GM20431 (cell line): ENCODE measurements around the gene INCA1.
"Not testable (repeated sequence)": the region's sequence is repeated elsewhere in the genome, so short reads cannot be mapped to it uniquely, and the experiment has no call there.

Source experiments
- in situ Hi-C: fragments of 300-500 bp; cut with MseI, MboI; formaldehyde crosslinking; loops from one replicate; pipeline ENCODE4 v1.15.0; 2020; ENCODE audit warnings: low sequenced_read_pairs; ENCODE audit not compliant: unreplicated experiment

Gene INCA1

DNA sequence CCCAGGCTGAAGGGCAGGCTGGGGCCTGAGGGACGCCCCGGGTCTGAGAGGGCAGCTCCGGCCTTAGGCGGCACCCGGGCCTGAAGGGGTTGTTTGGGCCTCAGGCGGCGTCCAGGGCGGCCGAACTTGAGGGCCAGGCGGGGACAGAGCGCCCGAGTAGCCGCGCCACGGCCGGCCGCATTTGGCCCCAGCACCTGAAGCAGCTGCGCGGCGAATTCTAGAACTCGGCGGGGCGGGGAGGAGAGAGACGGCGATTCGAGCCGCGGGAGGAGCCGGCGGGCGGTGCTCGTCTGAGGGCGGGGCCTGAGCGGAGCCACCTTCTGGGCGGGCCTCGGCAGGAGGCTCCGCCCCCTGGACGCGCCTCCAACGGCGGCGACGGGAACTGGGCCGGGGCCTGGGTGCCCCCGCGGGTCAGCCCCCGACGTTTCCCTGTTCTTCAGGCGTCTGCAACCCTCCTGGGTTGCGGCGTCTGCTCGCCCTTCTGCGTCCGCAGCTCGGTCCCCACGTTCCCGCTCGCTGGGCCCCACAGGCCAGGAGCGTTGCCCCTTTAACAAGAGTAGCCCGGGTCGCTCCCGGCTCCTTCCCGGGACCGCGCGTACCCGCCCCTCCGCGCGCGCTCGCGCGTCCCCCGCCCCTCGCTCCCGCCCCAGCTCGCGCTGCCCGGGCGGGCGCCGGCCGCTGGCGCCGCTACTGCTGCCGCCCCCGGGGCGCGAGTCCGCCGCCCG lies at the start of gene INCA1, which contains the start of gene KIF1C:
TSS of gene INCA1 (minus strand) at position 221 of the 725 bp plus-strand sequence. CDS start 3,085 bp downstream, outside the sequence.
TSS of gene KIF1C (plus strand) at position 649 of the 725 bp plus-strand sequence. CDS start 2,297 bp downstream, outside the sequence.
- in situ Hi-C loops, result no loop called here

DNA sequence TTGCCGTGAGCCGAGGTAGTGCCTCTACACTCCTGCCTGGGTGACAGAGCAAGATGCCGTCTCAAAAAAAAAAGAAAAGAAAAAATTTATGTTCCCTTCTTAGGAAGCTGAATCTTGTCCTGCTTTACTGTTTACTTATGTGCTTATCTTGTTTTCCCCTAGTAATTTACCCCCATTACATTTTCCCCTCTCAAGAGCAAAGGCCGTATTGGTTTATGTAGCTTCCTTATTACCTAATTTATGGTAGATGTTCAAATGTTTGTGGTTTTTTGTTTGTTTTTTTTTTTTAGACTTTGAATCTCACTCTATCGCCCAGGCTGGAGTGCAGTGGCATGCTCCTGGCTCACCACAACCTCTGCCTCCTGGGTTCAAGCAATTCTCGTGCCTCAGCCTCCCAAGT lies 48.2 kb upstream of the INCA1 start:
- in situ Hi-C loops, result no loop called here

- in situ Hi-C loops, result no loop called here
Measured at GRCh38 chr17:5044630-5045029, 47.3 kb upstream of the INCA1 start.

DNA sequence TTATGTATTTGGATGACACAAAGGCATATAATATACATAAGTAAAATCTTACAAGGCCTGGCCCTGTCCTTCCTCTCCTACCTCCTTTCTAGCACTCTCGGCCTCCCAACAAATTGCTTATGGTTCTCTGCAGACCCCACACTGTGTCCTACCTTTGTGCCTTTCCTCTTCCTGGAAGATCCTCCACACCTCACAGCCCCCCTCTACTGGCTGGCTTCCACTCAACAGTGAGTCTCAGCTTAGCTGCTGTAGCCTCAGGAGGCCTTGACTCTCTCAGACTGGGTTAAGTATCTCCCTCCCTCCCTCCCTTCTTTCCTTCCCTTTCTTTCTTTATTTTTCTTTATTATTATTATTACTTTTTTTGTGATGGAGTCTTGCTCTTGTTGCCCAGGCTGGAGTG lies 46.2 kb upstream of the INCA1 start:
- in situ Hi-C loops, result no loop called here

DNA sequence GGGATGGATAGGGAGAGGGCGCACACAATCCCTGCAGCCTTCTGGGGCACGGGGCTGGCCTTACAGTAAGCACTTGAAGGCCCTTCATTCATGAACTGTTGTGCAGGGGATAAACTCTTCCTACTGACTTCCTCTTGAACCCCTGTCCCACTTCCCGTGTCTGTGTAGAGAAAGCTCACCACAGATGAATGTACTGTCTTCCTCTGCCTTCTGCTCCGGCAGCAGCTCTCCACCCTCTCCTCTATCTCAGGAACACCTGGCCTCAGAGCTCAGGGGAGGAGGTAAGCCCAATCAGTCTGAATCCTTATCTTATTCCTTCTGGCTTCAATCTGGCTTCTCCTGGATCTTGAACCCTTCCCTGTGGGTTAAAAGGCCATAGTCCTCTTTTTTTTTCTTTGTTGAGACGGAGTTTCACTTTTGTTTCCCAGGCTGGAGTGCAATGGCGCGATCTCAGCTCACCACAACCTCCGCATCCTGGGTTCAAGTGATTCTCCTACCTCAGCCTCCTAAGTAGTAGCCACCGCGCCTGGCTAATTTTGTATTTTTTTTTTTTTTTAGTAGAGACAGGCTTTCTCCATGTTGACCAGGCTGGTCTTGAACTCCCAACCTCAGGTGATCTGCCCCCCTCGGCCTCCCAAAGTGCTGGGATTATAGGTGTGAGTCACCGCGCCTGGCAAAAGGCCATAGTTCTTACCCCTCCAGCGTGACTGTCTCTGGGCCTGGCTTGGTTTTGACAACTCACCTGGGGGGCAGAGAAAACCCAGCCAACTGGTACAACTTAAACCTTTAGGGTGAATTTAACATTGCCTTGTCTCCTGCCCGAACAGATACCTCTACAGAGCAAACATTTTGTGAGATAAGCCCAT lies 45.1 kb upstream of the INCA1 start:
- in situ Hi-C loops, result no loop called here

GRCh38 chr17:5035315-5035714 lies 38.0 kb upstream of the INCA1 start, which contains the start of gene SLC52A1:
Gene SLC52A1, minus strand, starts transcription at chr17:5035426. Its CDS starts 820 bp downstream, at chr17:5034606.
- in situ Hi-C loops, result no loop called here

DNA sequence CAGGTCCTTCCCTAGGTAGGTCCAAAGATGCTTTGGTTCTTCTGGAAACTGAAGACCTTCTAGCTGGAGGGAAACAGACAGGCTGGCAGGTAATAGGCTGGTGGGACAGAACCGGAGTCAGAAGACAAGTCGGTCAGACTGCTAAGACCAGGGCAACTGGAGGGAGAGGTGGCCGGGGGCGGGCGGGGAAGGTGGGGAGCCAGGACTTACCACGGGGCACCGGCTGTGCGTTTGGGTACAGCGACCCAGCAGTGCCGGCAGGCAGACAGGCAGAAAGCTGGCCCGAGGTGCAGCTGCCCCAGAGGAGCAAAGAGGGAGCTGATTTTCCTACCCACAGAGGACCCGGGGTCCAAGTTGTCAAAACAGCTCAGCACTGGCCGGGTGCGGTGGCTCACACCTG lies 37.3 kb upstream of the INCA1 start:
- in situ Hi-C loops, result no loop called here

DNA sequence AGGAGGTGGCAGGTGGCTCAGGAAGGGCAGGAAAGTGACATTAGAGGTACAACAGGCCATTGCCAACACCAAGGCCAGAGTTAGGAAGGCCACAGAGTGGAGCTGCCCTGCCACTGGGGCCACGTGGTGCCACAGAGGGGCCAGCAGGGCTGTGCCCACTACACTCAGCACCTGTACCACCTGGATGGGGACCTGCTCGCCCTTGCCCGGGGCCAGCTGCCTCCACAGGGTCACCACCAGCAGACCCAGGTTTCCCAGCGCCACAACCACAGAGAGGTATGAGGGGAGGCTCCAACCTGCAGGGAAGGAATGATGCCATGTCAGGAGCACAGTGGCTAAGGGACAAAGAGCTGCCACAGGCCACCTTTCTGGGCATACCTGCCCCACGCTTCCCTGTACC lies 36.7 kb upstream of the INCA1 start:
- in situ Hi-C loops, result no loop called here

DNA sequence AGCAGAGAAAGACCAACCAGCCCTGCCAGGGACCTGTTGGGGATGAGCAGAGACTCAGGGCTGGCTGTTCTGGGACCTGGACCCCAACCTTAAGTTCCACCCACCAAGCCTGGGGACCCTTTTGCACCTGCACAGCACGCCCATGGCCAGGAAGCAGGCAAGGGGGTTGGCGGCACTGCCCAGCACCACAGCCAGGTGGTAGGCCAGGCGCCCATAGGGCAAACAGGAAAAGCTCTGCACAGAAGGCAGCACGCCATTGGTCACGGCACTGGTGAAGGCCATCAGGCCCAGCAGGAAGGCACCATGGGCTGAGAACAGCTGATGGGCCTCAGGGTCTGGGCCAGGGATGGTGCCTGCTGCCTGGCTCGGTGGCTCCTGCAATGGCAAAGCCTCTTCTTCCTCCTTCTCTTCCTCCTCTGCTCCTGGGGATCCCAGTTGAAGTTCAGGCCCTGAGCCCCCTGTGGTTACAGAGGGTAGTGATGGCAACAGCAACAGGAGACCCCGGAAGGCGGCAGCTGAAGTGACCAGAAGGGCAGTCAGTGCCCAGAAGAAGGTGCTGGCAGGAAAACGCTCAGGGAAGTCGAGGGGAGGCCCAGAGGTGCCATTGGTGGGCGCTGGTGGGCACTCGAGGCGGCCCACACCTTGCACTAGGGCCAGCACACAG lies 36.2 kb upstream of the INCA1 start:
- in situ Hi-C loops, result no loop called here

DNA sequence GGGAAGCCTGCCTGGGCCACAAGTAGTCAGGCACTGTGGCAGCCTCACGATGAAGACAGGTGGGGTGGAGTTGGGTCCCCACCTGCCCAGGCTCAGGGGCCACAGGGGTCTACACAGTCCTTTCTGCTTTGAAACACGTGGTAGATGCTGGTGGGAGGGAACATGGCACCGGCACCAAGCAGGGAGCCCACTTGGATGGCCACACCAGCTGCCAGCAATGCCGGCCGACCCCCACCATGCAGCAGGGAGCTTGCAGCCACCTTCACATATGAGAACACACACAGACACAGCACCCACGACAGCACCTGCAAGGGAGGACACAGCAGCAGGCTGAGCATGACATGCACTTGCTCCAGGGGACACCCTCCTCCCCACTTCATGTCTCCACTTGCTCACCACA lies 35.5 kb upstream of the INCA1 start:
- in situ Hi-C loops, result no loop called here

DNA sequence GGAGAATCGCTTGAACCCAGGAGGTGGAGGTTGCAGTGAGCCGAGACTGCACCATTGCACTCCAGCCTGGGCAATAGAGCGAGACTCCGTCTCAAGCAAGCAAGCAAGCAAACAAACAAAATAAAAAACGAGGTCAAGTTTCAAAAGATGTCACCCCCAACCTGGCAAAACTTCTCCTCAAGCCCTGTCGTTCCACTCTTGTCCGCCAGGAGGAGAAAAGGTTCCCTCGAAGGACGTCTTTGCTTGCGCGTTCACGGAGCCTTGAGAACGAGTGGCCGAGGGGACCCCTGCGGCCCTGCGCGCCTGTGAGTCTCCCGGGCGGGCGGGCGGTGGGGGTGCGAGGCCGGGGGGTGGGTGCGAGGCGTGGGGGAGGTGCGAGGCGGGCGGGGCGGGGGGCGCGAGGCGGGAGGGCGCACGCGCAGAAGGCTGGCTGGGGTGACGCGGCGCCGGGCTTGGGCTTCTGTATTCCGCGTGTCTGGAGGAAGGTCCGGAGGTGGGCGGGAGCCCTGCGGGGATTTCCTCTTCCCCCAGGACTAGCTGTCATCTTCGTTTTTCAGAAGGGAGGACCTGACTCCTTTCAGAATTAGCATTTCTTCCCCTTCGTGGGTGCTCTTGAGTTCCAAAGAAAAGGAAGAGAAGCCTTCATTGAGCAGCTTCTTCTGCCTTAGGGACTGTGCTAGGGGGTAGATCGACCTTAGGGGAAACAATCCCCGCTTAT lies 34.2 kb upstream of the INCA1 start:
- in situ Hi-C loops, result no loop called here

- in situ Hi-C loops, result not testable (repeated sequence)
Measured at GRCh38 chr17:5030168-5030567, 32.8 kb upstream of the INCA1 start.

DNA sequence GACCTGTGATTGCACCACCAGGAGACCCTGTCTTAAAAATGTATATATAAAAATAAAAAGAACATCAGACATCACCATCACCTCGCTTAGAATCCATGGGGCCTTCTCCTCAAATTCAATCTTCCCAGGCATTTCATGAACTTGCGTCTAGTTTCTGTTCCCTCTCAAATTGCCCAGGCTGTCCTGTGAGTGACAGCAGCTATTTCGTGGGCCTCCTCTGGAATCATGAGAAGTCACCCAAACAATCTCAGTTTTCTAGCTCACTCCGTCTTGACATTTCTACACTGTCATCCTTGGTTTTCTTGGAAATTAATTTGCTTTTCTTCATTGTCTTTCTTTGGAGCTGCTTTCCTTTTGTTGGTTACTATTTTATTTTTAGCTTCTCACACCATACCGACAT lies 30.6 kb upstream of the INCA1 start:
- in situ Hi-C loops, result no loop called here

DNA sequence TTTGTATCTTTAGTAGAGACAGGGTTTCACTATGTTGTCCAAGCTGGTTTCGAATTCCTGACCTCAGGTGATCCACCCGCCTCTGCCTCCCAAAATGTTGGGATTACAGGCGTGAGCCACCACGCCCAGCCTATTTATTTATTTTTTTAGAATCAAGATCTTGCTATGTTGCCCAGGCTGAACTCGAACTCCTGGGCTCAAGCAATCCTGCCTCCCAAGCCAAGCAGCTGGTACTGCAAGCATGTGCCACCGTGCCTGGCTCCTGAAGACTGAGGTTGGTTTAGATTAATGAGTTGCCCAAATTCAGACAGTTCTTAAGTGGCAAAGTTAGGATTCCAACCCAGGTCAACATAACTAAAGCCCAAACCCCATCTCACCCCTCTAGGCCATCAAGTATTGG lies 30.0 kb upstream of the INCA1 start:
- in situ Hi-C loops, result no loop called here

DNA sequence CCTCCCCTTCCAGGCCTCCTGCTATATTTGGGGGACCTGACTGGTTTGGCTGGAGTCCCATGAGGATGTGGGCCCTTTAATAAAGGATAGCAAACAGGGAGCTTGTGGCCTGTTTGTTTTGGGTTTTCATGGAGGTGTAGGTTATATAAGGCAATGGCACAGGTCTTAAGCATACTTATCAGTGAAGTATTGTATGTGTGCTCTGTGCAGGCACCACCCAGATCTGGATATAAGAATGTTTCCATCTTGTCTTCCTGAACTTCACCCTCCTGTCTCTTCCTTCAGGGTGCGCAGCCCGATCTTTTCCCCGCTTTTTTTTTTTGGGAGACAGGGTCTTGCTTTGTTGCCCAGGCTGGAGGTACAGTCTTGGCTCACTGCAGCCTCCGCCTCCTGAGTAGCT lies 27.3 kb upstream of the INCA1 start:
- in situ Hi-C loops, result no loop called here

- in situ Hi-C loops, result no loop called here
Measured at GRCh38 chr17:5023588-5024147, 26.3 kb upstream of the INCA1 start.

GRCh38 chr17:5022171-5022711 lies 24.9 kb upstream of the INCA1 start:
- in situ Hi-C loops, result no loop called here

DNA sequence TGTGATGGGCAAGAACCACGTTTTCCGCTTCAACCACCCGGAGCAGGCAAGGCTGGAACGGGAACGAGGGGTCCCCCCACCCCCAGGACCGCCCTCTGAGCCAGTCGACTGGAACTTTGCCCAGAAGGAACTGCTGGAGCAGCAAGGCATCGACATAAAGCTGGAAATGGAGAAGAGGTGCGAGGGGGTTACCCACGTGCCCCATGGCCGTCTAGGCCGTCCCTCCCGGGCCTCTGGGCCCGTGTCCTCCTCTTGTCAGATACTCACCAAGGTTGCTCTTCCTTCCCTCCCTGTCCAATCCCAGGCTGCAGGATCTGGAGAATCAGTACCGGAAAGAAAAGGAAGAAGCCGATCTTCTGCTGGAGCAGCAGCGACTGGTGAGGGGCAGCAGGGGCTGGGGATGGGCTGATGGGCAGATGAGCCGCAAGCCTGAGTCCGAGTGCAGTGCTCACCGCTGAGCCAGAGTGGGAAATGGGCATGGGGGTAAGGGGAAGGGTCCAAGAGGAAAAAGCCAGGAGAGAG lies 23.2 kb upstream of the INCA1 start:
- in situ Hi-C loops, result no loop called here

DNA sequence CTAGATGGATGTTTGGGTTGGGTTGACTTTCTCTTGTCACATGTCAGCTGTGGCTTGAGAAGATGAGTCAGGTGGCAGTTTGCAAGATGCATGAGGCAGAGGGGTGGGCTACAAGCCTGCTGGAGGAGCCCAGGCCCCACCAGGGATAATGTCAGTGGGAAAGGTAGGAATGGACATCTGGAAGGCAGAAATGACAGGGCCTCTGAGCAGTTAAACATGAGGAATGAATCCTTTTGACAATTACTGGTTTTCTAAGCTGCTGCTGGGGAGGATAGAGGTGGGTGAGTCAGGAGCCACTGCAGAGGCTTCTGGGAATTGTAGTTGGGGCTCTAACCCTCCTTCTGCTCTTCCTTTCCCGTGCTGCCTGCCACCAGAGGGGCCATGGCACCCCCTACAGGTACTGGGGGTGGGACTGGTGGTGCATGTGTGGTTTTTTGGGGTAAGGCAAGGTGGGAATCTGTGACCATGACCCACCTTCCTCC lies 22.2 kb upstream of the INCA1 start:
- in situ Hi-C loops, result no loop called here
